ENCODE results near the gene CTDP1.

DNA sequence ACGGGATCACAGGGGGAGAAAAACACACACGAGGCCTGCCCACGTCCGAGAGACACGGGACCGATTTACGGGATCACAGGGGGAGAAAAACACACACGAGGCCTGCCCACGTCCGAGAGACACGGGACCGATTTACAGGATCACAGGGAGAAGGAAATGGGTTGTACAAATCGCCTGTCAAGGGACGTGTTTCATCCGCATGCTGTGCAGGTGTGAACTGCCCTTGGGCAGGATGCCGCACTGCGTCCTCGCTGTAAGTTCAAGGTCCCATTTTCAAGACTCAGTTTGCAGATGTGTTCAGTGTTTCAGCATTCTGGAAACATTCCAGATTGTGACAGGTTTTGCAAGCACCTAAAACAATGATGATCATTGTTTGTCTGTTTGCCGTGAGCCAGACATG, 115.8 kb downstream of the CTDP1 start:
- TF ChIP-seq EZH2 (IDR thresholded peaks at IDR 0.05; ENCODE audit: low read length, unreplicated experiment) (no peak), CTCF (conservative IDR thresholded peaks at IDR 0.05; ENCODE audit: low read depth, low read length) (no peak)
